Vagina (tissue), 2 donors: Measurements from ENCODE around the gene KRTAP7-1. TPM values are rescaled to one million over a fixed set of nuclear protein-coding genes. Genes with fewer than 3 reads are reported as not detected.

Source experiments
- DNase-seq, 2 donors: peaks; one replicate each; pipeline ENCODE4 v3.0.0-alpha.2; 2017; ENCODE audit errors: extremely low spot score in 2 of 2
- H3K27ac ChIP-seq: fragments of 200-600 bp; sonication (generic); one replicate; pipeline ENCODE4 v1.5.1; 2019
- H3K27me3 ChIP-seq: fragments of 200-600 bp; sonication (generic); one replicate; pipeline ENCODE4 v1.5.1; 2019
- H3K36me3 ChIP-seq, 2 donors: fragments of 200-600 bp; sonication (generic); one replicate each; pipeline ENCODE4 v1.5.1; 2017 to 2019
- H3K4me1 ChIP-seq: fragments of 200-600 bp; sonication (generic); one replicate; pipeline ENCODE4 v1.5.1; 2019
- H3K4me3 ChIP-seq, 2 donors: fragments of 200-600 bp; sonication (generic); 1 replicate in 1 of 2; 2 replicates in 1 of 2; pipeline ENCODE4 v1.5.1; 2016 to 2019
- H3K9me3 ChIP-seq: fragments of 200-600 bp; sonication (generic); one replicate; pipeline ENCODE4 v1.5.1; 2019
- POLR2A ChIP-seq, 2 donors: fragments of 450-650 bp; IDR thresholded peaks; one replicate each; pipeline ENCODE4 v1.6.1; 2017; ENCODE audit warnings: antibody characterized with exemption in 2 of 2, mild to moderate bottlenecking in 2 of 2, moderate library complexity in 2 of 2
- POLR2AphosphoS5 ChIP-seq, 2 donors: sonication (generic); formaldehyde crosslinking; IDR thresholded peaks; one replicate each; pipeline ENCODE4 v1.9.0; 2017; ENCODE audit warnings: antibody characterized with exemption in 2 of 2, mild to moderate bottlenecking in 2 of 2, low read depth in 1 of 2; ENCODE audit not compliant: insufficient read depth in 1 of 2
- intact Hi-C: fragments of 100-400 bp; cut with DNase I; formaldehyde crosslinking; loops from one replicate; pipeline ENCODE4 v1.15.1; 2023
- total RNA-seq: library from RNA; depleted of rRNA; stranded (reverse); fragments of >200 nt; gene quantifications from one replicate; pipeline ENCODE4 v1.2.3, GENCODE V29; 2016
- TF ChIP-seq, protein P1 (sequence below), 3 experiments: fragments of 450-650 bp in 2 of 3; fragments of 200-600 bp in 1 of 3; sonication (generic) in 1 of 3; IDR thresholded peaks; one replicate each; pipeline ENCODE4 v1.5.1; 2017 to 2019; ENCODE audit warnings: antibody characterized with exemption in 3 of 3, mild to moderate bottlenecking in 2 of 3, moderate library complexity in 2 of 3

Gene KRTAP7-1
- total RNA-seq, 1 donor from 2014 or later: not detected

DNA sequence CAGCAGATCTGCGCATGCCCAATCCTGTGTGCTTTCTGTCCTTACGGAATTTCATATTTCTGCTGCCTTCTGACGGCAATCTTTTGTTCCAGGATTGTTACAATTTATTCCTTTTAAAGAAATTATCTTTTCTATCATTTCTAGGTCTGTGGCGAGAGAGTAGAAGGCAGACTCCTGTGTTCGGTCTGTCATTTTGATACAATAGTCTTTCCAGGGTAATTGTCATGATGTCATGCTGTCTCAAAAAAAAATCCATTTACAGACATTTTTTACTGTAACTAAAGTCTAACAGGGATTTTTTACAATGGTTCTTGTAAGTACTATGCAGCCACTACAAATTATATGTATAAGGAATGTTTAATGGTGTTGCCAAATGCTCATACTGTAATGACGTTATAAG is 9.0 kb upstream of the KRTAP7-1 start:
- TF ChIP-seq POLR2A (IDR thresholded peaks at IDR 0.05): no peak
- no peak for TF ChIP-seq POLR2AphosphoS5 (IDR thresholded peaks at IDR 0.05; ENCODE audit: insufficient read depth in 1 of 2, low read depth in 1 of 2)
- TF ChIP-seq, protein P1, sequence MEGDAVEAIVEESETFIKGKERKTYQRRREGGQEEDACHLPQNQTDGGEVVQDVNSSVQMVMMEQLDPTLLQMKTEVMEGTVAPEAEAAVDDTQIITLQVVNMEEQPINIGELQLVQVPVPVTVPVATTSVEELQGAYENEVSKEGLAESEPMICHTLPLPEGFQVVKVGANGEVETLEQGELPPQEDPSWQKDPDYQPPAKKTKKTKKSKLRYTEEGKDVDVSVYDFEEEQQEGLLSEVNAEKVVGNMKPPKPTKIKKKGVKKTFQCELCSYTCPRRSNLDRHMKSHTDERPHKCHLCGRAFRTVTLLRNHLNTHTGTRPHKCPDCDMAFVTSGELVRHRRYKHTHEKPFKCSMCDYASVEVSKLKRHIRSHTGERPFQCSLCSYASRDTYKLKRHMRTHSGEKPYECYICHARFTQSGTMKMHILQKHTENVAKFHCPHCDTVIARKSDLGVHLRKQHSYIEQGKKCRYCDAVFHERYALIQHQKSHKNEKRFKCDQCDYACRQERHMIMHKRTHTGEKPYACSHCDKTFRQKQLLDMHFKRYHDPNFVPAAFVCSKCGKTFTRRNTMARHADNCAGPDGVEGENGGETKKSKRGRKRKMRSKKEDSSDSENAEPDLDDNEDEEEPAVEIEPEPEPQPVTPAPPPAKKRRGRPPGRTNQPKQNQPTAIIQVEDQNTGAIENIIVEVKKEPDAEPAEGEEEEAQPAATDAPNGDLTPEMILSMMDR (IDR thresholded peaks at IDR 0.05): no peak
- Histone ChIP-seq H3K27ac (no peak overlapping the region), H3K9me3 (no peaks in the 10 kb centered on the region), H3K4me1 (no peaks in the 10 kb centered on the region), H3K4me3 (no peak overlapping the region), H3K36me3 (no peaks in the 10 kb centered on the region), H3K27me3 (no peaks in the 10 kb centered on the region)
- DNase-seq: no peak
- intact Hi-C loops: no loop called here

DNA sequence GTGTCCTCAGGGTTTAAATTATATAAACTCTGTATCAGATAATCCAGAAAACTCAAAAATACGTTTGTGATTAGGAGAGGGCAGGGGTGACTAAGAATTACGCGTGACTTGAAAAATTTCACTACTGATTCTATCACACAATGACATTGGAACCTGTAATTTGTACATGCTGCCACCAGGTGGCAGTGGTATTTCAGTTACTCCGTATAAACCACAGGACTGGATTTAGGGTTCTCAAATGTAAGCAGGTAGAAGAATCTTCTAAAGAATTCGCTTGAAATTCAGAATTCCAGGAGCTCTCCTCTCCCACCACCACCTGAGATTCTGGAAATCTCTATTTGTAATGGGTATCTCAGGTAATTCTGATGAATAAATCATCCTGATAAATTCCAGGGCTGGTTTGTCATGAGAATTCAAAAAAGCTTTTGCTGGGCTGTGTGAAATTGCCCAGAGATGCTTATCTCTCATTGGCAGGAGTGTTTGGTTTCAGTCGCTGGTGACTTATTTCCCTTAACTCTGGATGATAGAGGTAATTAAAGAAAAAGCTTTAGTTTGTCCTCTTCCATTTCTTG is 1.7 kb upstream of the KRTAP7-1 start:
- no peaks in the 10 kb centered on the region for H3K27me3 ChIP-seq
- no peak overlapping the region for H3K27ac ChIP-seq
- no peaks in the 10 kb centered on the region for H3K36me3 ChIP-seq
- H3K4me1 ChIP-seq: no peaks in the 10 kb centered on the region
- TF ChIP-seq, protein P1 (IDR thresholded peaks at IDR 0.05): no peak
- TF ChIP-seq POLR2AphosphoS5 (IDR thresholded peaks at IDR 0.05; ENCODE audit: insufficient read depth in 1 of 2, low read depth in 1 of 2) (no peak), POLR2A (IDR thresholded peaks at IDR 0.05) (no peak)
- H3K4me3 ChIP-seq: no peak overlapping the region
- intact Hi-C loops: no loop called here
- no peaks in the 10 kb centered on the region for H3K9me3 ChIP-seq
- DNase-seq: no peak

DNA sequence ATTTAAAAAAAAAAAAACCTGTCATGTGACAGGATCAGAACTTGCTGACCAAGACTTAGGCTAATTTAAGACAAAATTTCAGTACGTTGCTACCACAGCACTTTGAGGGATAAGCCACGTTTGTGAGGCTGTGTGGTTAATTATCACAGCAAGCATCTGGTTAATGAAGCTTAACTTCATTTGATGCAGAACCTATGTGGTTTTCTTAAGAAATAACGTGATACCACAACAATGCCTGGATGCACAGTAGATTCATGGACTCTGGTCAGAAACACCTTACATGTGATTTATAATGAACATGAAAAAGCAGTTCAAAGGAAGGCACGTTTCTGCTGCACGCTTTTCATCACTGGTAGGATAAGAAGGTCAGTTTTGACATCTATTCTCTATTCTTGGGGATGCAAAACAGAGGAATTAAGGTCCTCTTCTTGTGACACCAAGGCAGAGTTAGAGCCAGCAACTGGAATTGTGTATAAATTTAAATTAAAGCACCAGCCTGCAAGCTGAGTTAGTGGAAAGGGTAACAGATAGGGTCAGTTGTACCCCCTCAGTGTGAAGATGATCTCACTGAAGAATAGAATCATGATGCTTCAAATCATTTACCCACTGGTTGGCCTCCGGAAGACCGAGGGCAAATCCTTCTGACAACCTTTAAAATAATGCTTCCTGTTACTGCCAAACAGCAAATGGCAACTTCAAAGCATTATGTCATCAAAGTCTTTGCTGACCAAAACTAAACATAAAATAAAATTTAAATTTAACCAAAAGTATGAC is 10.5 kb downstream of the KRTAP7-1 start:
- Histone ChIP-seq H3K4me1 (no peaks in the 10 kb centered on the region), H3K4me3 (no peak overlapping the region), H3K27me3 (no peaks in the 10 kb centered on the region), H3K9me3 (no peaks in the 10 kb centered on the region), H3K27ac (no peak overlapping the region), H3K36me3 (no peaks in the 10 kb centered on the region)
- no peak for DNase-seq
- intact Hi-C loops: no loop called here
- TF ChIP-seq POLR2AphosphoS5 (IDR thresholded peaks at IDR 0.05; ENCODE audit: insufficient read depth in 1 of 2, low read depth in 1 of 2) (no peak), POLR2A (IDR thresholded peaks at IDR 0.05) (no peak)
- TF ChIP-seq, protein P1 (IDR thresholded peaks at IDR 0.05): no peak

DNA sequence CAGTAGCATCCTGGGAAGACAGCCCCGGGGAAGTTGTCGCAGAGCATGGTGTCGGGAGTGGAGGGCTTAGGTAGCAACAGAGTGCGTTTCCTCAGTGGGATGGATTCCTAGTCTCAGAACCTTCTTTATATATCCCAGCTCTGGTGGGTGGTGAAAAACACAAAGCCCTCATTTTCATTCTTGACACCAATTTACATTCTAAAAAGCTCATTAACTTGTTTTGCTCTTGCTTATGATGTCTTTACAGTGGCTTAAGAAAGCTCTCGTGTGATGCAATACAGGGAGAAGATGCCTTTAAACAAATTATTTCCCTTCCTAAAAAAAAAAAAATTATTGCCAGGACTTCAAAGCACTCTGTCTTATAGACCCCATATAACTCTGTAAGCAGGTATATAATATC is 16.4 kb downstream of the KRTAP7-1 start, which contains the start of gene KRTAP8-1:
Gene KRTAP8-1, minus strand, starts transcription at position 101 of the 400 bp plus-strand sequence. Its CDS starts 54 bp downstream, at position 47.
- intact Hi-C loops: no loop called here
- Histone ChIP-seq H3K27ac (no peak within 1 kb of the TSS), H3K4me1 (no peaks in the 10 kb centered on the region), H3K9me3 (no peaks in the 10 kb centered on the region), H3K27me3 (no peaks in the 10 kb centered on the region), H3K36me3 (no peaks in the 10 kb centered on the region), H3K4me3 (no peak within 1 kb of the TSS)
- TF ChIP-seq POLR2A (IDR thresholded peaks at IDR 0.05) (no peak), POLR2AphosphoS5 (IDR thresholded peaks at IDR 0.05; ENCODE audit: insufficient read depth in 1 of 2, low read depth in 1 of 2) (no peak)
- TF ChIP-seq, protein P1 (IDR thresholded peaks at IDR 0.05): no peak
- DNase-seq: no peak

DNA sequence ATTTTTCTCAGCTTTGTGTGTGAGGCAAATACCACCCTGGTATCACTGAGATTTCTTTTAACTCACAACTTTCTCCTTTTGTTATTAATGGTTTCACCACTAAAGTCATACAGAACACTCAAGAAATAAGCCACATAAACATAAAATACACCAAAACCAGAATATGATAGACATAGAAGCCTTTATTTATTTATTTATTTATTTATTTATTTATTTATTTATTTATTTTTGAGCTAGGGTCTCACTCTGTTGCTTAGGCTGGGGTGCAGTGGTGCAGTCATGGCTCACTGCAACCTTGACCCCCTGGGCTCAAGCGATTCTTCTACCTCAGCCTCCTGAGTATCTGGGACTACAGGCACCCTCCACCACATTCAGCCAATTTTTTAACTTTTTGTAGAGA is 29.0 kb downstream of the KRTAP7-1 start:
- Histone ChIP-seq H3K27me3 (no peaks in the 10 kb centered on the region), H3K9me3 (no peaks in the 10 kb centered on the region), H3K36me3 (no peaks in the 10 kb centered on the region), H3K4me3 (no peak overlapping the region), H3K27ac (no peak overlapping the region), H3K4me1 (no peaks in the 10 kb centered on the region)
- DNase-seq: no peak
- intact Hi-C loops: no loop called here
- TF ChIP-seq POLR2AphosphoS5 (IDR thresholded peaks at IDR 0.05; ENCODE audit: insufficient read depth in 1 of 2, low read depth in 1 of 2) (no peak), POLR2A (IDR thresholded peaks at IDR 0.05) (no peak)
- TF ChIP-seq, protein P1 (IDR thresholded peaks at IDR 0.05): no peak
